HEK293 (cell line): ENCODE results near the gene CEP57L1.
A peak's percentile ranks its signal among the peaks of the same experiment; 100 is the strongest.

Experiments used
- GFI1B ChIP-seq: fragments of 450-650 bp; formaldehyde crosslinking; IDR thresholded peaks from 2 replicates; pipeline ENCODE4 v1.5.1; 2016; ENCODE audit warnings: missing biosample characterization, missing genetic modification characterization
- GLI4 ChIP-seq: fragments of 450-650 bp; formaldehyde crosslinking; IDR thresholded peaks from 2 replicates; pipeline ENCODE4 v1.5.1; 2016; ENCODE audit warnings: missing biosample characterization, missing genetic modification characterization
- HOXA7 ChIP-seq: sonication (generic); formaldehyde crosslinking; IDR thresholded peaks from 2 replicates; pipeline ENCODE4 v1.8.1; 2022; ENCODE audit warnings: missing genetic modification reagents, borderline replicate concordance
- IKZF3 ChIP-seq: fragments of 450-650 bp; IDR thresholded peaks from 2 replicates; pipeline ENCODE4 v1.5.0; 2018; ENCODE audit warnings: missing biosample characterization, mild to moderate bottlenecking, missing genetic modification characterization, moderate library complexity
- INSM2 ChIP-seq: fragments of 450-650 bp; formaldehyde crosslinking; IDR thresholded peaks from 2 replicates; pipeline ENCODE4 v1.5.1; 2016; ENCODE audit warnings: missing biosample characterization, missing genetic modification characterization
- SP7 ChIP-seq: fragments of 450-650 bp; formaldehyde crosslinking; IDR thresholded peaks from 2 replicates; pipeline ENCODE4 v1.5.1; 2016; ENCODE audit warnings: missing biosample characterization, missing genetic modification characterization
- ZBTB26 ChIP-seq: fragments of 450-650 bp; formaldehyde crosslinking; optimal IDR thresholded peaks from 2 replicates; pipeline ENCODE3; 2016; ENCODE audit warnings: missing biosample characterization, mild to moderate bottlenecking, missing genetic modification characterization
- ZBTB44 ChIP-seq: fragments of 450-650 bp; IDR thresholded peaks from 2 replicates; pipeline ENCODE4 v1.5.1; 2018; ENCODE audit warnings: missing biosample characterization, mild to moderate bottlenecking, missing genetic modification characterization
- ZBTB8A ChIP-seq: fragments of 450-650 bp; formaldehyde crosslinking; IDR thresholded peaks from 2 replicates; pipeline ENCODE4 v1.5.1; 2016; ENCODE audit warnings: missing biosample characterization, missing genetic modification characterization
- ZFP37 ChIP-seq: fragments of 450-650 bp; formaldehyde crosslinking; IDR thresholded peaks from 2 replicates; pipeline ENCODE4 v1.5.1; 2016; ENCODE audit warnings: missing biosample characterization, missing genetic modification characterization
- ZNF155 ChIP-seq: fragments of 450-650 bp; formaldehyde crosslinking; IDR thresholded peaks from 2 replicates; pipeline ENCODE4 v1.5.1; 2016; ENCODE audit warnings: missing biosample characterization, missing genetic modification characterization
- ZNF169 ChIP-seq: fragments of 450-650 bp; formaldehyde crosslinking; IDR thresholded peaks from 2 replicates; pipeline ENCODE4 v1.5.1; 2016; ENCODE audit warnings: missing biosample characterization, missing genetic modification characterization
- ZNF184 ChIP-seq: fragments of 450-650 bp; IDR thresholded peaks from 2 replicates; pipeline ENCODE4 v1.5.1; 2018; ENCODE audit warnings: missing biosample characterization, mild to moderate bottlenecking, missing genetic modification characterization
- ZNF19 ChIP-seq: fragments of 450-650 bp; formaldehyde crosslinking; IDR thresholded peaks from 2 replicates; pipeline ENCODE4; 2016; ENCODE audit warnings: missing biosample characterization, missing genetic modification characterization, low read depth
- ZNF23 ChIP-seq: fragments of 450-650 bp; formaldehyde crosslinking; IDR thresholded peaks from 2 replicates; pipeline ENCODE4 v1.5.1; 2016; ENCODE audit warnings: missing biosample characterization, missing genetic modification characterization, borderline replicate concordance
- ZNF280D ChIP-seq: fragments of 450-650 bp; formaldehyde crosslinking; IDR thresholded peaks from 2 replicates; pipeline ENCODE4 v1.5.1; 2016; ENCODE audit warnings: missing biosample characterization, missing genetic modification characterization
- ZNF350 ChIP-seq: fragments of 450-650 bp; formaldehyde crosslinking; IDR thresholded peaks from 2 replicates; pipeline ENCODE4 v1.5.0; 2017; ENCODE audit warnings: missing biosample characterization, mild to moderate bottlenecking, missing genetic modification characterization
- ZNF426 ChIP-seq: fragments of 450-650 bp; formaldehyde crosslinking; IDR thresholded peaks from 2 replicates; pipeline ENCODE4 v1.5.1; 2017; ENCODE audit warnings: missing biosample characterization, missing genetic modification characterization, mild to moderate bottlenecking, inconsistent platforms, moderate library complexity
- ZNF501 ChIP-seq: fragments of 450-650 bp; formaldehyde crosslinking; IDR thresholded peaks from 2 replicates; pipeline ENCODE4 v1.5.1; 2016; ENCODE audit warnings: missing biosample characterization, missing genetic modification characterization
- ZNF518A ChIP-seq: fragments of 450-650 bp; formaldehyde crosslinking; conservative IDR thresholded peaks from 2 replicates; pipeline ENCODE4 v1.5.1; 2016; ENCODE audit warnings: low read depth, missing biosample characterization, missing genetic modification characterization
- ZNF548 ChIP-seq: fragments of 450-650 bp; formaldehyde crosslinking; IDR thresholded peaks from 2 replicates; pipeline ENCODE4 v1.5.1; 2016; ENCODE audit warnings: missing biosample characterization, missing genetic modification characterization
- ZNF549 ChIP-seq: fragments of 450-650 bp; IDR thresholded peaks from 2 replicates; pipeline ENCODE4 v1.5.1; 2018; ENCODE audit warnings: missing biosample characterization, missing genetic modification characterization, mild to moderate bottlenecking, inconsistent platforms, moderate library complexity
- ZNF777 ChIP-seq: fragments of 450-650 bp; formaldehyde crosslinking; IDR thresholded peaks from 2 replicates; pipeline ENCODE4 v1.5.1; 2017; ENCODE audit warnings: missing biosample characterization, missing genetic modification characterization, borderline replicate concordance
- ZSCAN23 ChIP-seq: fragments of 450-650 bp; formaldehyde crosslinking; IDR thresholded peaks from 2 replicates; pipeline ENCODE4 v1.5.1; 2016; ENCODE audit warnings: missing biosample characterization, missing genetic modification characterization
- ZSCAN30 ChIP-seq: fragments of 450-650 bp; IDR thresholded peaks from 2 replicates; pipeline ENCODE4 v1.5.1; 2018; ENCODE audit warnings: missing biosample characterization, mild to moderate bottlenecking, missing genetic modification characterization, moderate library complexity
- ZSCAN5A ChIP-seq: fragments of 450-650 bp; formaldehyde crosslinking; IDR thresholded peaks from 2 replicates; pipeline ENCODE4 v1.5.1; 2016; ENCODE audit warnings: missing biosample characterization, missing genetic modification characterization

The CEP57L1 gene

GRCh38 chr6:109094416-109095035 lies 781 bp upstream of the CEP57L1 start, which contains the start of gene SESN1 (continued):
- TF ChIP-seq ZBTB26 (tag by site-specific recombination) = peak; percentile 67
- no peak for TF ChIP-seq ZNF280D (tag by site-specific recombination)
- no peak for TF ChIP-seq ZNF19 (tag by site-specific recombination)
- peak; percentile 68 for TF ChIP-seq SP7 (tag by site-specific recombination)
- TF ChIP-seq ZNF501 (tag by site-specific recombination) = peak; percentile 75; the same call in 1 of the 2 replicates
- no peak; the same call in 1 of the 2 replicates for TF ChIP-seq INSM2 (tag by site-specific recombination)
- TF ChIP-seq ZNF184 = no peak
- no peak for TF ChIP-seq GFI1B (tag by site-specific recombination)
- no peak for TF ChIP-seq ZSCAN23 (tag by site-specific recombination)
- no peak for TF ChIP-seq ZNF155 (tag by site-specific recombination)
- no peak for TF ChIP-seq HOXA7 (CRISPR knock-in tag)
- no peak for TF ChIP-seq ZNF23 (tag by site-specific recombination)
- no peak; the same call in 1 of the 2 replicates for TF ChIP-seq ZNF350 (tag by site-specific recombination)
- TF ChIP-seq ZSCAN30 (tag by site-specific recombination) = peak; percentile 90
- TF ChIP-seq ZSCAN5A (tag by site-specific recombination) = peak; percentile 92
- no peak for TF ChIP-seq ZBTB44 (tag by site-specific recombination)
- no peak for TF ChIP-seq GLI4 (tag by site-specific recombination)
- TF ChIP-seq ZNF548 (tag by site-specific recombination) = no peak
- TF ChIP-seq ZNF518A (tag by site-specific recombination) = no peak
- peak; percentile 96 for TF ChIP-seq ZFP37 (tag by site-specific recombination)
- peak; percentile 92; the same call in 1 of the 2 replicates for TF ChIP-seq IKZF3 (tag by site-specific recombination)
- peak; percentile 100 for TF ChIP-seq ZBTB8A
- no peak for TF ChIP-seq ZNF777
- no peak for TF ChIP-seq ZNF549 (tag by site-specific recombination)
- TF ChIP-seq ZNF426 (tag by site-specific recombination) = no peak
- no peak for TF ChIP-seq ZNF169 (tag by site-specific recombination)
